Fibroblast of mammary gland (primary cell): ENCODE data around the gene SPPL3.
A peak's percentile ranks its signal among the peaks of the same experiment; 100 is the strongest.

Source experiments
- DNase-seq: peaks from one replicate; pipeline ENCODE4 v3.0.0-alpha.2; 2010; ENCODE audit warnings: low read depth
- H3K4me3 ChIP-seq: 2 replicates; pipeline ENCODE4 v1.5.1; 2011; ENCODE audit warnings: low read depth, mild to moderate bottlenecking, low read length, moderate library complexity; ENCODE audit not compliant: control insufficient read depth
- CTCF ChIP-seq: conservative IDR thresholded peaks from 2 replicates; pipeline ENCODE4 v1.5.1; 2011; ENCODE audit warnings: low read depth, low read length, inconsistent platforms; ENCODE audit not compliant: control insufficient read depth, insufficient read depth

The SPPL3 gene

GRCh38 chr12:120856980-120857379 is 47.2 kb downstream of the SPPL3 start:
- DNase-seq = no peak
- peak; percentile 49 for TF ChIP-seq CTCF
- H3K4me3 ChIP-seq = no peak overlapping the region

- DNase-seq = peak; percentile 18
- H3K4me3 ChIP-seq = no peak overlapping the region
- no peak for TF ChIP-seq CTCF
Observed at GRCh38 chr12:120855823-120856588, 48.2 kb downstream of the SPPL3 start.

- TF ChIP-seq CTCF = no peak
- H3K4me3 ChIP-seq = no peak overlapping the region
- DNase-seq = no peak
Observed at GRCh38 chr12:120854804-120855203, 49.4 kb downstream of the SPPL3 start.

GRCh38 chr12:120853188-120853587 is 51.0 kb downstream of the SPPL3 start:
- H3K4me3 ChIP-seq = no peak overlapping the region
- no peak for TF ChIP-seq CTCF
- peak; percentile 31 for DNase-seq

GRCh38 chr12:120851944-120852343 is 52.2 kb downstream of the SPPL3 start:
- no peak for DNase-seq
- no peak overlapping the region for H3K4me3 ChIP-seq
- no peak for TF ChIP-seq CTCF

- DNase-seq = no peak
- no peak overlapping the region for H3K4me3 ChIP-seq
- no peak for TF ChIP-seq CTCF
Observed at GRCh38 chr12:120851444-120851843, 52.7 kb downstream of the SPPL3 start.
